Glomerular visceral epithelial cell (primary cell): ENCODE results near the gene ELK3.
"Not testable (repeated sequence)": the region's sequence is repeated elsewhere in the genome, so short reads cannot be mapped to it uniquely, and the experiment has no call there.

ENCODE experiments used
- DNase-seq: peaks from one replicate; pipeline ENCODE4 v3.0.0-alpha.2; 2016; ENCODE audit errors: extremely low spot score

Gene ELK3

DNA sequence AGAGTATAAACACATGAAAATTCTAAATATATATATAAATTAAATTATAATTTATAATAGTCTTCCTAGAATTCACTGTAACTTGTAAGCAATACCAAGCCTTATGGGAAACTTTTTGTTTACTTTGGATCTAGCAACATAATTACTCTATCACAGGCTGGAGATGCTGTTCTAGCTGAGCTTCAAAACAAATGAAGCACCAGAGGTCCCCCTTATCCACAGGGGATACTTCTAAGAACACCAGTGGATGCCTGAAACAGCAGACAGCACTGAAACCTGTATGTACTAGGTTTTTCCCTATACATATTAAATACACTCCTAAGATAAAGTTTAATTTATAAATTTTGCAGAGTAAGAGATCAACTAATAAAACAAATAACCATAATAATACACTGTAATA, 109.5 kb downstream of the ELK3 start:
- no peak for DNase-seq

DNA sequence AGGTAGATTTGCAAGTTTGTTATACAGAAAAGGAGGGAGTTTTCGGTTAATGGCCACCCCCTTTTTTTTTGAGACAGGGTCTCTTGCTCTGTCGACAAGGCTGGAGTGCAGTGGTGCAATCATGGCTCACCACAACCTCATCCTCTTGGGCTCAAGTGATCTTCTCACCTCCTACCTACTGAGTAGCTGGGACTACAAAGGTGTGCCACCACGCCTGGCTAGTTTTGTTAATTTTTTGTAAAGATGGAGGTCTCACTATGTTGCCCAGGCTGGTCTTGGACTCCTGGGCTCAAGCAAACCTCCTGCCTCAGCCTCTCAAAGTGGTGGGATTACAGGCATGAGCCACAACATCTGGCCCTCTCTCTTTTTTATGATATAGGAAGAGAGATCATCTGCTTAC, 111.5 kb downstream of the ELK3 start:
- no peak for DNase-seq

DNA sequence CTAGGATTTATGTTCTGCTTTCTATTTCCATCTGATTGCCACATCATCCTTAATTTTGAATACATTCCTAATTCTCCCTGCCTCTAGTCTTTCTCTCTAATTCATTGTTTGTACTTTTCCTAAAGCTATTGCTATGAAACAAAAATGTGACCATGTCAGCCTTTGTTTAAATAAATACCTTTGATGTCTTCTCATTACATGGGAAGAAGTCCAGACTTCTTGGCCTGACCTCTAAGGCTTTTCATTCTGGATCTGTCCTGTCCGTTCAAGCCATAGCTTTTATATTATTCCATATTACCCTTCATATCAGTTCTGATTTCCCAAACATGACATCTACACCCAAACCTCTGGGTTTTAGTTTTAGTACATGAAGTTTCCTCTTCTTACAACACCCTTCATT, 114.7 kb downstream of the ELK3 start:
- no peak for DNase-seq

DNA sequence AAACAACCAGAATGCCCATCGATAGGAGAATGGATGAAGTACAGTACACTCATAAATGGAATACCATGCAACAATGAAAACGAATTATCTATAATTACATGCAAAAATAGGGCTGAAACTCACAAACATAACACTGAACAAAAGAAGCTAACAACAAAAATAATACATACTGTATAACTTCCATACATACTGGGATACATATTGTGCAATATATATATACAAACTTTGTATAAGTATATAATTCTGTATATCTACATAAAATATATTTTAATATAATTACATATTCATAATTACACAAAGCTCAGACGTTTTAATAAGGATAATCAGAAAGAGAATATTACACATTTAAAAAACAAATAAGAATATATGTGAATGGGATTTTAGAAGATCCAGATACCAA, 115.9 kb downstream of the ELK3 start:
- DNase-seq: no peak

DNA sequence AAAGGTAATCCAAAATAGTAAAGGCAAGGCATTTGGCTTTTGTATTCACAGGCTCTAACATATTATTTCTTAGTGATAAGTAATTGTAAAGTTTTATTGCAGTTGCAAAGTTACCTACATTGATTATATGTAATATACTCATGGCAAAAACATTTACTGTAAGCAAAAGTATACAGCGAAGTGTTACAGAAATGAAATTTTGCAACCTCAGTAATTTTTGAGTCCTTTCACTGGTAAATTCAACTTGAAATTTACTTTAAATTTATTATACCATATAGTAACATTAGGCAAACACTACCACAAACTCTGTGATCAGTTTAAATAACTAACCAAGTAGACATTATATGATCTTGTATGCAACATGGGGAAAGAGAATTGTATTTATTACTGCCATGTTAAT, 117.0 kb downstream of the ELK3 start:
- no peak for DNase-seq

DNA sequence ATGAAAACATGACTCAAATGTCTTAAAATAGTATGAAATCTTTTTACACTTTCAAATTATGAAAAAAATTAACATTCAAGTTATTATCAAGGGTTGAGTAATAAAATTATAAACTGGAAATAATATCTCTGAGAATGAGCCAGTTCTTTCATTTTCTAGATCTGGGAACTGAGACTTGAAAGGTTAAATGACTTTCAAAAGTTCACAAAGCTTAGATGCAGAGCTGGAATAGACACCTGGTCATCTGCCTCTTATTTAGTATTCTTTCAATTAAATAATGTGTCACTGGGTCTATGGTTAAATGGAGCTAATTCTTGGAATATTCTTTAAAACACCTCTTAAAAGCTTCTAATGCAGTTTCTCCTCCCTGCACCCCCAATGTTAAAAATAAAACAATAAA, 119.4 kb downstream of the ELK3 start:
- DNase-seq: no peak

DNA sequence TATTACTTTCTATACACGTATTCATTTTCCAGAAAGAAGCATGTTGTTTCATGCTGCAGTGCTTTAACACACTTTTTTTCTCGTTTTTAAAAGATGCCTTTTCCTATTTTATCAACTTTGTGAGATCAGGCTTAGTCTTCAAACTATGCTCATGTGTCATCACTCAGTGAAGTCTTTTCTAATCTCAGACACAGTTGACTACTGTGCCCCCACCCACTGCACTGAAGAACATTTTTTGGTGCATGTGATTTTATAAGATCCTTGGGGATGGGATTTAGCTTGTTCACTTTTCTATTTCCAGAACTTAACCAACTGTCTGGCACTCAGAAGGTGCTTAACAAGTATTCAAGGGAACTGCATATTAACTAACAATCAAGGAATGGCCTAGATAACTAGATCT, 120.5 kb downstream of the ELK3 start:
- no peak for DNase-seq

DNA sequence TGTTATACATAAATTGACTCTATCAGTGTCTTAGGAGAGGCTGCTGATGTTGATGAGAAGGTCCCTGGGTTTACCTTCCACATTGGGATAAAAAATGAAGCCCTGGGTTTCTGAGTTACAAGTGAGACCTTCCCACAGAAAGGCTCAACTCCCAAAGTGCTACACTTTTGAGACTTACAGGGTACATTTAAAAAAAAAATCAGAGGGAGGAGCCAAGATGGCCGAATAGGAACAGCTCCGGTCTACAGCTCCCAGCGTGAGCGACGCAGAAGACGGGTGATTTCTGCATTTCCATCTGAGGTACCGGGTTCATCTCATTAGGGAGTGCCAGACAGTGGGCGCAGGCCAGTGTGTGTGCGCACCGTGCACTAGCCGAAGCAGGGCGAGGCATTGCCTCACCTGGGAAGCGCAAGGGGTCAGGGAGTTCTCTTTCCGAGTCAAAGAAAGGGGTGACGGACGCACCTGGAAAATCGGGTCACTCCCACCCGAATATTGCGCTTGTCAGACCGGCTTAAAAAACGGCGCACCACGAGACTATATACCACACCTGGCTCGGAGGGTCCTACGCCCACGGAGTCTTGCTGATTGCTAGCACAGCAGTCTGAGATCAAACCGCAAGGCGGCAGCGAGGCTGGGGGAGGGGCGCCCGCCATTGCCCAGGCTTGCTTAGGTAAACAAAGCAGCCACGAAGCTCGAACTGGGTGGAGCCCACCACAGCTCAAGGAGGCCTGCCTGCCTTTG, 121.7 kb downstream of the ELK3 start:
- not testable (repeated sequence) for DNase-seq

DNA sequence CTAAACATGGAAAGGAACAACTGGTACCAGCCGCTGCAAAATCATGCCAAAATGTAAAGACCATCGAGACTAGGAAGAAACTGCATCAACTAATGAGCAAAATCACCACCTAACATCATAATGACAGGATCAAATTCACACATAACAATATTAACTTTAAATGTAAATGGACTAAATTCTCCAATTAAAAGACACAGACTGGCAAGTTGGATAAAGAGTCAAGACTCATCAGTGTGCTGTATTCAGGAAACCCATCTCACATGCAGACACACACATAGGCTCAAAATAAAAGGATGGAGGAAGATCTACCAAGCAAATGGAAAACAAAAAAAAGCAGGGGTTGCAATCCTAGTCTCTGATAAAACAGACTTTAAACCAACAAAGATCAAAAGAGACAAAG, 123.6 kb downstream of the ELK3 start:
- not testable (repeated sequence) for DNase-seq
